ENCODE results near the gene APPBP2. TPM values are rescaled to one million over a fixed set of nuclear protein-coding genes. Genes with fewer than 3 reads are reported as not detected.

Gene APPBP2
- polyA plus RNA-seq, 1 of the 3 experiments (the other 2 are of a cell fraction), result 7.6 TPM

DNA sequence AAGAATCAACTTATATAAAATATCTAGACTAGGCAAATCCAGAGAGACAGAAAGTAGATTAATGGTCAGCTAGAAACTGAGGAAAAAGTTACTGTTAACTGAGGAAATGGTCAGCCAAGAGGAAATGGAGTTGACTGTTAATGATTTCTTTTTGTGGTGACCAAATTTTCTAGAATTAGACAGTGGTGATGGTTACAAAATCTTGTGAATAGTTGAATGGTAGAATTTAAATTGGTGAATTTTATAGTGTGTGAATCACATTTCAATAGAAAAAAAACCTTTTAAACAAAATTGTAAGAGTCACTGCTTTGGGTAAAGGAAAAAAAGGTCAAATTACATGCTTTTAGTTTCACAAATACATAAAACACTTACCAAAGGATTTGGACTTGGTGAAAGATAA lies 30.0 kb downstream of the APPBP2 start:
- Histone ChIP-seq H3K27ac (ENCODE audit: low read depth in 2 of 2, low read length in 1 of 2) (no peak overlapping the region), H3K9me2 (no peaks in the 10 kb centered on the region), H3K36me3 (replicated peaks in 1 of 2; ENCODE audit: control insufficient read depth in 1 of 2, insufficient read depth in 2 of 2, low read length in 1 of 2) (peaks cover 37 to 96% of the 10 kb centered on the region in 2 experiments), H3K9ac (no peak overlapping the region), H3K4me3 (ENCODE audit: low read depth in 2 of 2, low read length in 1 of 2) (no peak overlapping the region), H4K20me1 (ENCODE audit: insufficient read depth) (peaks cover 5% of the 10 kb centered on the region), H2AFZ (ENCODE audit: low read depth) (no peak overlapping the region), H3K9me3 (no peaks in the 10 kb centered on the region), H3K27me3 (ENCODE audit: insufficient read depth) (no peaks in the 10 kb centered on the region), H3K4me1 (ENCODE audit: control insufficient read depth in 1 of 2, insufficient read depth in 2 of 2, low read depth in 1 of 2, low read length in 1 of 2) (no peaks in the 10 kb centered on the region), H3K4me2 (no peak overlapping the region), H3K79me2 (ENCODE audit: insufficient read depth) (peaks cover 70% of the 10 kb centered on the region), H3F3A (replicated peaks; ENCODE audit: insufficient read depth) (peaks cover 16% of the 10 kb centered on the region)
- no peak for TF ChIP-seq RXRA (IDR thresholded peaks at IDR 0.05; ENCODE audit: borderline replicate concordance, low read depth)
- no peak for DNase-seq
- CTCF ChIA-PET, result interaction anchor here (0.6 to 1.4 kb wide), 3 partner anchors 14 to 142 kb away, joined by 3 to 5 read pairs (median 3); no protein-coding TSS in a partner anchor
- POLR2A ChIA-PET, result no interaction called here

DNA sequence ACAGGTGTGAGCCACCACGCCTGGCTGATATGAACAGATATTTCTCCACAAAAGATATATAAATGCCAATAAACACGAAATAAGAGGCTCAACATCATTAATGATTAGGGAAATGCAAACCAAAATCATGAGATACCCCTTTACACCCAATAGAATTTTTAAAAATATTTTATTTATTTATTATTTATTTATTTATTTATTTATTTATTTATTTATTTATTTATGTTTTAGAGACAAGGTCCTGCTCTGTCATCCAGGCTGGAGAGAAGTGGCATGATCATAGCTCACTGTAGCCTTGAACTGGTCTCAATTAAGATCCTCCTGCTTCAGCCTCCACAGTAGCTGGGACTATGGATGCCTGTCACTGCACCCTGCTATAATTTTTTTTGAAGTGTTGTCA lies 30.8 kb downstream of the APPBP2 start:
- H3K9ac ChIP-seq, result no peak overlapping the region
- no peak overlapping the region for H3K4me2 ChIP-seq
- peaks cover 37 to 98% of the 10 kb centered on the region in 2 experiments for H3K36me3 ChIP-seq (replicated peaks in 1 of 2; ENCODE audit: control insufficient read depth in 1 of 2, insufficient read depth in 2 of 2, low read length in 1 of 2)
- CTCF ChIA-PET, result interaction anchor here (1.4 kb wide), 1 partner anchor 14 kb away, joined by 3 read pairs; no protein-coding TSS in a partner anchor
- no peaks in the 10 kb centered on the region for H3K9me2 ChIP-seq
- H3K4me3 ChIP-seq (ENCODE audit: low read depth in 2 of 2, low read length in 1 of 2), result no peak overlapping the region
- H3K9me3 ChIP-seq, result no peaks in the 10 kb centered on the region
- peaks cover 12% of the 10 kb centered on the region for H3F3A ChIP-seq (replicated peaks; ENCODE audit: insufficient read depth)
- H3K79me2 ChIP-seq (ENCODE audit: insufficient read depth), result peaks cover 65% of the 10 kb centered on the region
- no peak overlapping the region for H3K27ac ChIP-seq (ENCODE audit: low read depth in 2 of 2, low read length in 1 of 2)
- WGBS (ENCODE audit: low lambda C conversion rate), result 97% methylated on average over 2 of the region's 2 CpGs
- H3K4me1 ChIP-seq (ENCODE audit: control insufficient read depth in 1 of 2, insufficient read depth in 2 of 2, low read depth in 1 of 2, low read length in 1 of 2), result no peaks in the 10 kb centered on the region
- no peaks in the 10 kb centered on the region for H3K27me3 ChIP-seq (ENCODE audit: insufficient read depth)
- H2AFZ ChIP-seq (ENCODE audit: low read depth), result no peak overlapping the region
- no peak for DNase-seq
- no peak for TF ChIP-seq MEF2A (IDR thresholded peaks at IDR 0.05; ENCODE audit: borderline replicate concordance, low read depth)
- TF ChIP-seq RAD21 (IDR thresholded peaks at IDR 0.05; ENCODE audit: low read length), result no peak
- TF ChIP-seq, protein P1, sequence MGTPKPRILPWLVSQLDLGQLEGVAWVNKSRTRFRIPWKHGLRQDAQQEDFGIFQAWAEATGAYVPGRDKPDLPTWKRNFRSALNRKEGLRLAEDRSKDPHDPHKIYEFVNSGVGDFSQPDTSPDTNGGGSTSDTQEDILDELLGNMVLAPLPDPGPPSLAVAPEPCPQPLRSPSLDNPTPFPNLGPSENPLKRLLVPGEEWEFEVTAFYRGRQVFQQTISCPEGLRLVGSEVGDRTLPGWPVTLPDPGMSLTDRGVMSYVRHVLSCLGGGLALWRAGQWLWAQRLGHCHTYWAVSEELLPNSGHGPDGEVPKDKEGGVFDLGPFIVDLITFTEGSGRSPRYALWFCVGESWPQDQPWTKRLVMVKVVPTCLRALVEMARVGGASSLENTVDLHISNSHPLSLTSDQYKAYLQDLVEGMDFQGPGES (IDR thresholded peaks at IDR 0.05; ENCODE audit: low read depth, low read length), result no peak
- no peak for TF ChIP-seq YY1 (IDR thresholded peaks at IDR 0.05; ENCODE audit: low read depth)
- TF ChIP-seq, protein P2, sequence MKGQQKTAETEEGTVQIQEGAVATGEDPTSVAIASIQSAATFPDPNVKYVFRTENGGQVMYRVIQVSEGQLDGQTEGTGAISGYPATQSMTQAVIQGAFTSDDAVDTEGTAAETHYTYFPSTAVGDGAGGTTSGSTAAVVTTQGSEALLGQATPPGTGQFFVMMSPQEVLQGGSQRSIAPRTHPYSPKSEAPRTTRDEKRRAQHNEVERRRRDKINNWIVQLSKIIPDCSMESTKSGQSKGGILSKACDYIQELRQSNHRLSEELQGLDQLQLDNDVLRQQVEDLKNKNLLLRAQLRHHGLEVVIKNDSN (IDR thresholded peaks at IDR 0.05; ENCODE audit: borderline replicate concordance, low read depth), result no peak
- TF ChIP-seq POLR2AphosphoS5 (IDR thresholded peaks at IDR 0.05; ENCODE audit: low read depth, low read length), result no peak
- TF ChIP-seq NFIC (IDR thresholded peaks at IDR 0.05; ENCODE audit: borderline replicate concordance), result no peak
- TF ChIP-seq MXI1 (IDR thresholded peaks at IDR 0.05; ENCODE audit: low read depth, low read length), result no peak
- TF ChIP-seq TAF1 (IDR thresholded peaks at IDR 0.05; ENCODE audit: borderline replicate concordance, low read depth, low read length), result no peak
- TF ChIP-seq TEAD4 (IDR thresholded peaks at IDR 0.05; ENCODE audit: borderline replicate concordance, insufficient read depth), result no peak
- H4K20me1 ChIP-seq (ENCODE audit: insufficient read depth), result no peaks in the 10 kb centered on the region; the same call in 1 of the 2 replicates
- POLR2A ChIA-PET, result no interaction called here
